H1 (cell line): ENCODE measurements around the gene NSUN6. TPM values are rescaled to one million over a fixed set of nuclear protein-coding genes. Genes with fewer than 3 reads are reported as not detected.

ENCODE experiments used
- CTCF ChIA-PET: fragments of 300-600 bp; sonication (Branson Sonifier 250); formaldehyde crosslinking; loops from one replicate; lab custom pipeline; 2021; ENCODE audit not compliant: partially characterized antibody; lab: Charles Lee
- POLR2A ChIA-PET: fragments of 300-600 bp; sonication (Branson Sonifier 250); formaldehyde crosslinking; loops from one replicate; lab custom pipeline; 2021; ENCODE audit warnings: inconsistent platforms; ENCODE audit not compliant: partially characterized antibody; lab: Charles Lee
- DNase-seq, 2 experiments: peaks; one replicate each; pipeline versions ENCODE4 v3.0.0 to v3.0.0-alpha.2; 2010 to 2022; ENCODE audit warnings: low spot score in 2 of 2, low read depth in 1 of 2, mixed read lengths in 1 of 2
- FAIRE-seq: peaks from 2 replicates; lab custom pipeline; 2011; peaks lifted over from hg19 to GRCh38; lab: Jason Lieb, UNC
- H2AFZ ChIP-seq: 2 replicates; pipeline ENCODE4 v1.8.1; 2012; ENCODE audit warnings: low read length, inconsistent platforms
- H2AK5ac ChIP-seq: 2 replicates; pipeline ENCODE4 v1.6.1; 2013; ENCODE audit warnings: low read depth, low read length
- H2BK120ac ChIP-seq: replicated peaks from 2 replicates; pipeline ENCODE3; 2013; ENCODE audit warnings: low read depth, low read length, inconsistent platforms
- H2BK12ac ChIP-seq: 2 replicates; pipeline ENCODE4 v1.6.1; 2013; ENCODE audit warnings: low read depth, low read length
- H2BK15ac ChIP-seq: 2 replicates; pipeline ENCODE4 v1.6.1; 2013; ENCODE audit warnings: low read length
- H2BK20ac ChIP-seq: 2 replicates; pipeline ENCODE4 v1.6.1; 2013; ENCODE audit warnings: low read length
- H2BK5ac ChIP-seq: 2 replicates; pipeline ENCODE4 v1.6.1; 2013; ENCODE audit warnings: low read depth, low read length
- H3K14ac ChIP-seq: 2 replicates; pipeline ENCODE4 v1.6.1; 2013; ENCODE audit warnings: inconsistent platforms; ENCODE audit not compliant: insufficient read length
- H3K18ac ChIP-seq: 2 replicates; pipeline ENCODE4 v1.6.1; 2013; ENCODE audit warnings: low read length; ENCODE audit errors: extremely low read depth
- H3K23ac ChIP-seq: 2 replicates; pipeline ENCODE4 v1.6.1; 2013; ENCODE audit warnings: inconsistent platforms; ENCODE audit not compliant: insufficient read length
- H3K23me2 ChIP-seq: 2 replicates; pipeline ENCODE4 v1.6.1; 2013; ENCODE audit warnings: low read depth, low read length
- H3K27ac ChIP-seq: 2 replicates; pipeline ENCODE4 v1.6.1; 2011; ENCODE audit warnings: low read depth, low read length, inconsistent platforms
- H3K27me3 ChIP-seq, 4 experiments: replicated peaks in 1 of 4; 1 replicate in 1 of 4; 2 replicates in 3 of 4; pipeline versions ENCODE4 v1.6.1 to v1.8.1; 2011 to 2013; ENCODE audit warnings: low read length in 3 of 4, mild to moderate bottlenecking in 3 of 4, inconsistent platforms in 2 of 4, mixed read lengths in 2 of 4, moderate library complexity in 1 of 4; ENCODE audit not compliant: control insufficient read depth in 3 of 4, insufficient read depth in 3 of 4; ENCODE audit errors: extremely low read depth in 1 of 4
- H3K36me3 ChIP-seq, 4 experiments: 2 replicates each; pipeline versions ENCODE4 v1.6.1 to v1.8.1; 2011 to 2013; ENCODE audit warnings: mild to moderate bottlenecking in 4 of 4, low read length in 3 of 4, moderate library complexity in 2 of 4, control low read depth in 1 of 4, inconsistent platforms in 1 of 4; ENCODE audit not compliant: insufficient read depth in 4 of 4, control insufficient read depth in 2 of 4
- H3K4ac ChIP-seq: replicated peaks from 2 replicates; pipeline ENCODE3; 2013; ENCODE audit warnings: low read length, low read depth, mixed read lengths, inconsistent platforms; ENCODE audit not compliant: insufficient read length
- H3K4me1 ChIP-seq, 4 experiments: replicated peaks in 1 of 4; 1 replicate in 1 of 4; 2 replicates in 3 of 4; pipeline versions ENCODE4 v1.6.1 to v1.8.1; 2011 to 2013; ENCODE audit warnings: low read length in 3 of 4, inconsistent platforms in 2 of 4, mixed read lengths in 1 of 4; ENCODE audit not compliant: insufficient read depth in 4 of 4, control insufficient read depth in 3 of 4
- H3K4me2 ChIP-seq, 2 experiments: 2 replicates each; pipeline versions ENCODE4 v1.6.1 to v1.8.1; 2011 to 2013; ENCODE audit warnings: low read depth in 2 of 2, low read length in 2 of 2, control low read depth in 1 of 2, inconsistent platforms in 1 of 2, mild to moderate bottlenecking in 1 of 2; ENCODE audit not compliant: insufficient read depth in 1 of 2
- H3K4me3 ChIP-seq, 4 experiments: fragments of 200-600, 300-600 bp in 1 of 4; sonication (generic), shearing (Covaris generic), sonication (Bioruptor Twin) in 1 of 4; 2 replicates each; pipeline versions ENCODE4 v1.5.1 to v1.8.1; 2011 to 2016; ENCODE audit warnings: low read length in 4 of 4, low read depth in 3 of 4, control low read depth in 2 of 4, inconsistent platforms in 2 of 4, mild to moderate bottlenecking in 2 of 4, mixed read lengths in 1 of 4, moderate library complexity in 1 of 4; ENCODE audit not compliant: insufficient read depth in 2 of 4; ENCODE audit errors: extremely low read depth in 1 of 4
- H3K56ac ChIP-seq: replicated peaks from 2 replicates; pipeline ENCODE3; 2013; ENCODE audit warnings: low read depth, mild to moderate bottlenecking, mixed read lengths, low read length, inconsistent platforms; ENCODE audit not compliant: insufficient read length
- H3K79me1 ChIP-seq: 2 replicates; pipeline ENCODE4 v1.6.1; 2013; ENCODE audit warnings: low read depth, low read length, control low read depth
- H3K79me2 ChIP-seq, 2 experiments: 2 replicates each; pipeline versions ENCODE4 v1.6.1 to v1.8.1; 2012 to 2013; ENCODE audit warnings: low read length in 2 of 2, mild to moderate bottlenecking in 2 of 2, inconsistent platforms in 1 of 2; ENCODE audit not compliant: insufficient read depth in 2 of 2, control insufficient read depth in 1 of 2
- H3K9ac ChIP-seq, 4 experiments: replicated peaks in 1 of 4; 1 replicate in 1 of 4; 2 replicates in 3 of 4; pipeline versions ENCODE4 v1.6.1 to v1.8.1; 2011 to 2013; ENCODE audit warnings: low read depth in 3 of 4, low read length in 3 of 4, control low read depth in 2 of 4, mild to moderate bottlenecking in 2 of 4, moderate library complexity in 2 of 4, inconsistent platforms in 1 of 4; ENCODE audit errors: extremely low read depth in 1 of 4
- H3K9me3 ChIP-seq, 2 experiments: 2 replicates each; pipeline versions ENCODE4 v1.6.1 to v1.8.1; 2012 to 2013; ENCODE audit warnings: mild to moderate bottlenecking in 2 of 2, moderate library complexity in 2 of 2, control low read depth in 1 of 2, inconsistent platforms in 1 of 2, low read depth in 1 of 2, low read length in 1 of 2, mixed read lengths in 1 of 2; ENCODE audit not compliant: insufficient read depth in 2 of 2
- H4K20me1 ChIP-seq, 2 experiments: replicated peaks in 1 of 2; 2 replicates each; pipeline versions ENCODE3 to v1.8.1; 2011 to 2013; ENCODE audit warnings: inconsistent platforms in 2 of 2, low read length in 2 of 2, mild to moderate bottlenecking in 1 of 2; ENCODE audit not compliant: insufficient read depth in 2 of 2, control insufficient read depth in 1 of 2
- H4K5ac ChIP-seq: 2 replicates; pipeline ENCODE4 v1.6.1; 2013; ENCODE audit warnings: low read length, low read depth, mixed read lengths, inconsistent platforms; ENCODE audit not compliant: insufficient read length
- H4K8ac ChIP-seq: 2 replicates; pipeline ENCODE4 v1.8.0; 2013; ENCODE audit warnings: mild to moderate bottlenecking, moderate library complexity, low read length, inconsistent platforms; ENCODE audit not compliant: insufficient read depth; ENCODE audit errors: extremely low read depth
- H4K91ac ChIP-seq: replicated peaks from 2 replicates; pipeline ENCODE3; 2013; ENCODE audit warnings: low read length, mixed read lengths, inconsistent platforms; ENCODE audit not compliant: insufficient read length
- ASH2L ChIP-seq: fragments of 200-600, 300-600 bp; sonication (generic); IDR thresholded peaks from one replicate; pipeline ENCODE4 v1.7.1; 2017; ENCODE audit warnings: low read length
- BACH1 ChIP-seq: IDR thresholded peaks from 2 replicates; pipeline ENCODE4 v1.6.1; 2012; ENCODE audit warnings: low read length, improper control_type of control experiment
- BCL11A ChIP-seq, 2 experiments: IDR thresholded peaks; one replicate each; pipeline ENCODE4 v1.6.1; 2011; ENCODE audit warnings: low read depth in 2 of 2, low read length in 2 of 2, mild to moderate bottlenecking in 2 of 2
- BRCA1 ChIP-seq: IDR thresholded peaks from 2 replicates; pipeline ENCODE4 v1.6.1; 2012; ENCODE audit warnings: low read depth, low read length, improper control_type of control experiment
- CTBP2 ChIP-seq: IDR thresholded peaks from 2 replicates; pipeline ENCODE4 v1.7.0; 2011; ENCODE audit warnings: borderline replicate concordance, mild to moderate bottlenecking, moderate library complexity, mixed read lengths, low read length; ENCODE audit not compliant: insufficient read depth, insufficient read length
- KDM1A ChIP-seq: fragments of 200-600, 300-600 bp; sonication (generic); IDR thresholded peaks from 2 replicates; pipeline ENCODE4 v1.7.1; 2016; ENCODE audit warnings: mild to moderate bottlenecking, low read length, borderline replicate concordance
- MAX ChIP-seq: IDR thresholded peaks from 2 replicates; pipeline ENCODE4 v1.6.1; 2012; ENCODE audit warnings: inconsistent platforms
- SRF ChIP-seq: IDR thresholded peaks from 2 replicates; pipeline ENCODE4 v1.6.1; 2011; ENCODE audit warnings: mild to moderate bottlenecking, low read depth, low read length, moderate library complexity
- TBP ChIP-seq: IDR thresholded peaks from 2 replicates; pipeline ENCODE4 v1.6.1; 2011; ENCODE audit warnings: low read depth, low read length, improper control_type of control experiment
- TEAD4 ChIP-seq: IDR thresholded peaks from 2 replicates; pipeline ENCODE4 v1.6.1; 2012; ENCODE audit warnings: low read depth, low read length, inconsistent platforms, mixed read lengths
- YY1 ChIP-seq: IDR thresholded peaks from 2 replicates; pipeline ENCODE4 v1.6.1; 2011; ENCODE audit warnings: low read depth, mild to moderate bottlenecking, low read length
- ZNF274 ChIP-seq: IDR thresholded peaks from 2 replicates; pipeline ENCODE4 v1.7.0; 2012; ENCODE audit warnings: low read length, borderline replicate concordance; ENCODE audit errors: extremely low read depth
- WGBS, 2 experiments: shearing (Covaris generic) in 1 of 2; methylation state at CpG; one replicate each; pipeline versions ENCODE4 v1.1.6 to v1.1.7; 2013 to 2015; ENCODE audit warnings: low lambda C conversion rate in 2 of 2, mixed read lengths in 2 of 2, inconsistent platforms in 1 of 2, low coverage in 1 of 2, missing lambda C conversion rate in 1 of 2; ENCODE audit not compliant: insufficient replicate concordance in 2 of 2, insufficient coverage in 1 of 2, insufficient read length in 1 of 2; ENCODE audit errors: extremely low coverage in 1 of 2, missing lambda C conversion rate in 1 of 2; 5-methylcytosine and 5-hydroxymethylcytosine counted together
- polyA plus RNA-seq, 7 experiments: library from polyadenylated mRNA; depleted of rRNA in 3 of 7; stranded (reverse) in 5 of 7; unstranded in 2 of 7; fragments of >200 nt in 5 of 7; fragments of 200-250 nt in 2 of 7; gene quantifications; 1 replicate in 5 of 7; 2 replicates in 1 of 7; 4 replicates in 1 of 7; pipeline versions ENCODE4 v1.2.1 to v1.2.3, GENCODE V29; 2011 to 2013; ENCODE audit warnings: missing spikeins in 2 of 7, mixed read lengths in 2 of 7
- total RNA-seq: library from RNA; stranded (reverse); fragmentation: NEBNext Ultra II Directional; extraction: Animal tissue kit (Norgen Biotek cat#: 25700); gene quantifications from 2 replicates; pipeline ENCODE4 v1.2.1, GENCODE V29; 2021
- TF ChIP-seq, protein P1 (sequence below), 3 experiments: IDR thresholded peaks; 1 replicate in 2 of 3; 2 replicates in 1 of 3; pipeline versions ENCODE4 v1.5.1 to v1.6.1; 2011; ENCODE audit warnings: low read length in 3 of 3, mild to moderate bottlenecking in 3 of 3, inconsistent platforms in 2 of 3, low read depth in 1 of 3, moderate library complexity in 1 of 3; ENCODE audit not compliant: insufficient read depth in 1 of 3; ENCODE audit errors: control extremely low read depth in 1 of 3

The NSUN6 gene
- total and polyA plus RNA-seq, 2 of the 8 experiments (the other 6 are each of a cell fraction or from before 2014, with no cell fraction given), result 5.9 to 14.4 TPM

DNA sequence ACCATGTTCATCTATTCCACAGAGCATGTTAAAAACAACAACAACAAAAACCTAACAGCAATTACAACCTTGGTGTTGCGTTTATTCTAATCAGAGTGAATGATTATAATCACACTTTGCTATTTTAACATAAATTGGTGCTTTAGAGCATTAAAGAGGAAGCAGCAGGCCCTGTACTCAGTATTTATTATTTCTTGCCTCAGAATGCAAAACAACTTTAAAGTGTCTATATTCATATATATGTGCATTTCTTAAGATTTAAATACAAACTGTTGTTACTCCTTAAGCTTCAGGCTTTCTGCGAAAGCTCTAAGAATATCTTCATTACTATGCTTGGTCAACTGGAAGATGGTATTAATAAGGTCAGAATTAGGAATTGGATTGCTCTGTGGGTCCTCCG, 29.4 kb upstream of the NSUN6 start:
- no peak overlapping the region for H2BK5ac ChIP-seq
- H3K27ac ChIP-seq, result no peak overlapping the region
- no peak overlapping the region for H2AK5ac ChIP-seq
- H2BK20ac ChIP-seq, result no peak overlapping the region
- no peak overlapping the region for H2BK12ac ChIP-seq
- H3K79me2 ChIP-seq, result no peaks in the 10 kb centered on the region
- ChIA-PET CTCF (no interaction called here), POLR2A (no interaction called here)
- H3K4me1 ChIP-seq, result no peaks in the 10 kb centered on the region
- no peak overlapping the region for H3K4me2 ChIP-seq
- H3K9me3 ChIP-seq, result no peaks in the 10 kb centered on the region
- FAIRE-seq (no peak), DNase-seq (no peak)
- H3K14ac ChIP-seq, result no peak overlapping the region
- H3K23ac ChIP-seq, result no peak overlapping the region
- H3K27me3 ChIP-seq, result no peaks in the 10 kb centered on the region
- peaks cover 1 to 6% of the 10 kb centered on the region in 2 experiments for H4K20me1 ChIP-seq
- H3K56ac ChIP-seq, result no peak overlapping the region
- H3K9ac ChIP-seq, result no peak overlapping the region
- H3K4ac ChIP-seq, result no peak overlapping the region
- no peak overlapping the region for H2BK15ac ChIP-seq
- no peak overlapping the region for H2BK120ac ChIP-seq
- no peak overlapping the region for H4K8ac ChIP-seq
- H3K36me3 ChIP-seq, result peaks cover 0 to 17% (median 4%) of the 10 kb centered on the region in 4 experiments; a peak in 4 of 8 replicates
- WGBS, 2 experiments, result 97% methylated on average over 3 of the region's 3 CpGs; no CpG with 5 or more reads in 1 of the 2 experiments
- H4K91ac ChIP-seq, result no peak overlapping the region
- H3K23me2 ChIP-seq, result no peaks in the 10 kb centered on the region
- no peaks in the 10 kb centered on the region for H3K79me1 ChIP-seq
- no peak overlapping the region for H4K5ac ChIP-seq
- H2AFZ ChIP-seq, result no peak overlapping the region
- no peak overlapping the region for H3K4me3 ChIP-seq
- H3K18ac ChIP-seq, result no peak overlapping the region
- TF ChIP-seq ZNF274, result no peak
- no peak for TF ChIP-seq KDM1A
- no peak for TF ChIP-seq YY1
- no peak for TF ChIP-seq ASH2L
- no peak for TF ChIP-seq SRF
- no peak for TF ChIP-seq BCL11A (IDR thresholded peaks at IDR 0.05; ENCODE audit: low read depth in 2 of 2, low read length in 2 of 2)
- TF ChIP-seq, protein P1, sequence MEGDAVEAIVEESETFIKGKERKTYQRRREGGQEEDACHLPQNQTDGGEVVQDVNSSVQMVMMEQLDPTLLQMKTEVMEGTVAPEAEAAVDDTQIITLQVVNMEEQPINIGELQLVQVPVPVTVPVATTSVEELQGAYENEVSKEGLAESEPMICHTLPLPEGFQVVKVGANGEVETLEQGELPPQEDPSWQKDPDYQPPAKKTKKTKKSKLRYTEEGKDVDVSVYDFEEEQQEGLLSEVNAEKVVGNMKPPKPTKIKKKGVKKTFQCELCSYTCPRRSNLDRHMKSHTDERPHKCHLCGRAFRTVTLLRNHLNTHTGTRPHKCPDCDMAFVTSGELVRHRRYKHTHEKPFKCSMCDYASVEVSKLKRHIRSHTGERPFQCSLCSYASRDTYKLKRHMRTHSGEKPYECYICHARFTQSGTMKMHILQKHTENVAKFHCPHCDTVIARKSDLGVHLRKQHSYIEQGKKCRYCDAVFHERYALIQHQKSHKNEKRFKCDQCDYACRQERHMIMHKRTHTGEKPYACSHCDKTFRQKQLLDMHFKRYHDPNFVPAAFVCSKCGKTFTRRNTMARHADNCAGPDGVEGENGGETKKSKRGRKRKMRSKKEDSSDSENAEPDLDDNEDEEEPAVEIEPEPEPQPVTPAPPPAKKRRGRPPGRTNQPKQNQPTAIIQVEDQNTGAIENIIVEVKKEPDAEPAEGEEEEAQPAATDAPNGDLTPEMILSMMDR (IDR thresholded peaks at IDR 0.05; ENCODE audit: control extremely low read depth in 1 of 3, insufficient read depth in 1 of 3, low read depth in 1 of 3, low read length in 3 of 3), result no peak
- no peak for TF ChIP-seq TEAD4
- TF ChIP-seq CTBP2, result no peak
- TF ChIP-seq BRCA1, result no peak
- no peak for TF ChIP-seq BACH1
- no peak for TF ChIP-seq MAX
- no peak for TF ChIP-seq TBP
